Peyer's patch (tissue), 4 donors: ENCODE data around the gene TRIO.

Source experiments
- CTCF ChIP-seq, 6 experiments: fragments of 450-650 bp in 4 of 6; fragments of 200-600 bp in 2 of 6; sonication (generic) in 1 of 6; IDR thresholded peaks; one replicate each; pipeline ENCODE4 v1.5.1; 2017 to 2019; ENCODE audit warnings: antibody characterized with exemption in 6 of 6, mild to moderate bottlenecking in 3 of 6, moderate library complexity in 1 of 6
- POLR2A ChIP-seq, 2 donors: fragments of 450-650 bp; IDR thresholded peaks; one replicate each; pipeline ENCODE4 v1.5.1; 2017; ENCODE audit warnings: antibody characterized with exemption in 2 of 2, mild to moderate bottlenecking in 2 of 2, moderate library complexity in 2 of 2

GRCh38 chr5:14239404-14239803, 96.3 kb downstream of the TRIO start:
- TF ChIP-seq POLR2A (IDR thresholded peaks at IDR 0.05) (no peak), CTCF (IDR thresholded peaks at IDR 0.05) (no peak)
